ENCODE results near the gene CARNS1.

DNA sequence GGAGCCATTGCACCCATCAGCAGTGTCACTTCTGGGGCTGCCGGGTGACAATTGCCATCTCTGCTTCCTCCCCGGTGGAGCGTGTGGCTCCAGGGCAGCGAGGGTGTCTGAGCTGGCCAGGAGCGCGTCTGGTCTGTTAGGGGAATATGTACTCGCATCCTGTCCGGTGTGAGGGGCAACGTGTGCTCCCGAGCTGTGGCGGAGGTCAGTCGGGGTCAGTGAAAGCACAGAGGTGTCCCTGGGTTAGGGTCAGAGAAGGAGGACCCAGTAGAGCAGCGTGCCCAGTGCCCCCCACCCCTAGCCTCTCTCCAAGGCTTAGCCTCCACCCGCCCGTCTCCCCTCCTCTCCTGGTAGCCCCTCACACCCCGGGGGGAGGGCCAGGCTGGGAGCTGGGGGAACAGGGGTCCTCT, 43.6 kb upstream of the CARNS1 start:
- TF ChIP-seq RAD21 (IDR thresholded peaks at IDR 0.05; ENCODE audit: low read length) (no peak), EP300 (IDR thresholded peaks at IDR 0.05; ENCODE audit: borderline replicate concordance in 1 of 2, low read depth in 1 of 2, low read length in 1 of 2) (no peak), POLR2AphosphoS5 (IDR thresholded peaks at IDR 0.05; ENCODE audit: low read depth, low read length) (no peak), TAF1 (IDR thresholded peaks at IDR 0.05; ENCODE audit: borderline replicate concordance, low read depth, low read length) (no peak), FOXM1 (IDR thresholded peaks at IDR 0.05; ENCODE audit: low read depth) (no peak), SMC3 (IDR thresholded peaks at IDR 0.05; ENCODE audit: low read depth, low read length) (no peak), YY1 (IDR thresholded peaks at IDR 0.05; ENCODE audit: low read depth) (no peak), JUND (IDR thresholded peaks at IDR 0.05) (no peak), MEF2A (IDR thresholded peaks at IDR 0.05; ENCODE audit: borderline replicate concordance, low read depth) (no peak)
- TF ChIP-seq, protein P1, sequence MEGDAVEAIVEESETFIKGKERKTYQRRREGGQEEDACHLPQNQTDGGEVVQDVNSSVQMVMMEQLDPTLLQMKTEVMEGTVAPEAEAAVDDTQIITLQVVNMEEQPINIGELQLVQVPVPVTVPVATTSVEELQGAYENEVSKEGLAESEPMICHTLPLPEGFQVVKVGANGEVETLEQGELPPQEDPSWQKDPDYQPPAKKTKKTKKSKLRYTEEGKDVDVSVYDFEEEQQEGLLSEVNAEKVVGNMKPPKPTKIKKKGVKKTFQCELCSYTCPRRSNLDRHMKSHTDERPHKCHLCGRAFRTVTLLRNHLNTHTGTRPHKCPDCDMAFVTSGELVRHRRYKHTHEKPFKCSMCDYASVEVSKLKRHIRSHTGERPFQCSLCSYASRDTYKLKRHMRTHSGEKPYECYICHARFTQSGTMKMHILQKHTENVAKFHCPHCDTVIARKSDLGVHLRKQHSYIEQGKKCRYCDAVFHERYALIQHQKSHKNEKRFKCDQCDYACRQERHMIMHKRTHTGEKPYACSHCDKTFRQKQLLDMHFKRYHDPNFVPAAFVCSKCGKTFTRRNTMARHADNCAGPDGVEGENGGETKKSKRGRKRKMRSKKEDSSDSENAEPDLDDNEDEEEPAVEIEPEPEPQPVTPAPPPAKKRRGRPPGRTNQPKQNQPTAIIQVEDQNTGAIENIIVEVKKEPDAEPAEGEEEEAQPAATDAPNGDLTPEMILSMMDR (IDR thresholded peaks at IDR 0.05), result no peak
